SH-SY5Y (cell line): Measurements from ENCODE around the gene TRIO.

Experiments
- GATA2 ChIP-seq: IDR thresholded peaks from 2 replicates; pipeline ENCODE4 v1.6.1; 2011; ENCODE audit warnings: mild to moderate bottlenecking, low read depth, low read length
- GATA3 ChIP-seq: IDR thresholded peaks from 2 replicates; pipeline ENCODE4 v1.6.1; 2011; ENCODE audit warnings: low read depth, mild to moderate bottlenecking, low read length, moderate library complexity

GRCh38 chr5:14135621-14136020 is 7.5 kb upstream of the TRIO start:
- TF ChIP-seq GATA3, result no peak
- no peak for TF ChIP-seq GATA2
